ENCODE results near the gene LEUTX. TPM values are rescaled to one million over a fixed set of nuclear protein-coding genes. Genes with fewer than 3 reads are reported as not detected.

The LEUTX gene
- total RNA-seq, 1 donor from 2014 or later, result not detected

DNA sequence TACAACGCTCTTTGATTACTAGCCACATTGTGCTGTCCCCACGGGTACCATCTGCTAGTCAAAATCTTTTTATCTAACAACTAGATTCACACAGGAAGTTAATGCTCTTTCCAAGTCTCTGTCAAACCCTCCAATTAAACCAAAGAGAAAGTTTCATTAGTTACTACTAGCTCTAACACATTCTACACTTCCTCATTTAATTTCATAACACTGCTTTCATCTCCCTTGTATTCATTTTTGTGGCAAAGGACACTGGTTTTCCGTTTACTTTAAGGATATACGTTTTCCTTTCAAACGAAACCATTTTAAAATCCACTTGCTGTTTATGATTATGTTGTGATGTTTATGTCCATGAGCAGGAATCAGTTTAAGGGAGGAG is 50.0 kb downstream of the LEUTX start:
- TF ChIP-seq POLR2AphosphoS5 (IDR thresholded peaks at IDR 0.05; ENCODE audit: insufficient read depth in 1 of 2, low read depth in 1 of 2), result no peak
- TF ChIP-seq, protein P1, sequence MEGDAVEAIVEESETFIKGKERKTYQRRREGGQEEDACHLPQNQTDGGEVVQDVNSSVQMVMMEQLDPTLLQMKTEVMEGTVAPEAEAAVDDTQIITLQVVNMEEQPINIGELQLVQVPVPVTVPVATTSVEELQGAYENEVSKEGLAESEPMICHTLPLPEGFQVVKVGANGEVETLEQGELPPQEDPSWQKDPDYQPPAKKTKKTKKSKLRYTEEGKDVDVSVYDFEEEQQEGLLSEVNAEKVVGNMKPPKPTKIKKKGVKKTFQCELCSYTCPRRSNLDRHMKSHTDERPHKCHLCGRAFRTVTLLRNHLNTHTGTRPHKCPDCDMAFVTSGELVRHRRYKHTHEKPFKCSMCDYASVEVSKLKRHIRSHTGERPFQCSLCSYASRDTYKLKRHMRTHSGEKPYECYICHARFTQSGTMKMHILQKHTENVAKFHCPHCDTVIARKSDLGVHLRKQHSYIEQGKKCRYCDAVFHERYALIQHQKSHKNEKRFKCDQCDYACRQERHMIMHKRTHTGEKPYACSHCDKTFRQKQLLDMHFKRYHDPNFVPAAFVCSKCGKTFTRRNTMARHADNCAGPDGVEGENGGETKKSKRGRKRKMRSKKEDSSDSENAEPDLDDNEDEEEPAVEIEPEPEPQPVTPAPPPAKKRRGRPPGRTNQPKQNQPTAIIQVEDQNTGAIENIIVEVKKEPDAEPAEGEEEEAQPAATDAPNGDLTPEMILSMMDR (IDR thresholded peaks at IDR 0.05), result no peak
- no peak for TF ChIP-seq POLR2A (IDR thresholded peaks at IDR 0.05)
- Histone ChIP-seq H3K4me1 (peaks cover 38% of the 10 kb centered on the region), H3K27me3 (no peaks in the 10 kb centered on the region), H3K36me3 (peaks cover 0 to 57% of the 10 kb centered on the region in 2 donors), H3K27ac (no peak overlapping the region), H3K9me3 (no peaks in the 10 kb centered on the region), H3K4me3 (no peak overlapping the region)
- intact Hi-C loops (cut with DNase I), result no loop called here
- DNase-seq (ENCODE audit: extremely low spot score in 2 of 2), result no peak

DNA sequence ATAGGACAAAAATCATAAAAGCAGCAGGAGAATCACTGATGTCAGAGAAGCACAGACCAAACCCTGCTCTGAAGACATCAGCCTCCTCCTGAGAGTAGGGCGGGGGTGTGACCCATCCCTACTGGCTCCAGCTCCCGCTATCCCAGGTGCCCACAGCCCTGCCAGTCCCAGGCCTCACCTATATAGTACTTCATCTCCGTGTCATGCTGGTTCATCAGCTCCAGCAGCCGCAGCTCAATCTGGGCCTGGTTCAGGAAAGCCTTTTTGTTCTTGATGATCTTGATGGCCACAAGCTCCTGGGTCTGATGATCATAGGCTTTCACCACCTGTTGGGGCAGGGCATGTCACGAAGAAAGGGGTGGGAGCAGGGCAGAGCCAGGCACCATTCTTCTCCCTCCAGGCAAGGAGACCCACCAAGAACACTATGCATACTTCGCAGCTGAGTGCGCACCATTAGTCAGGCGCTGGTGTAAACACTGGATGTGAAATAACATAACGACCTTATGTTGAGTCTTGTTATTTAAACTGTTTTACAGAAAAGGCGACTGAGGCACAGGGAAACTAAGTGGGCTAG is 51.1 kb downstream of the LEUTX start:
- intact Hi-C loops (cut with DNase I), result no loop called here
- Histone ChIP-seq H3K4me1 (peaks cover 36% of the 10 kb centered on the region), H3K27ac (no peak overlapping the region), H3K9me3 (no peaks in the 10 kb centered on the region), H3K4me3 (no peak overlapping the region), H3K27me3 (no peaks in the 10 kb centered on the region), H3K36me3 (peaks cover 0 to 57% of the 10 kb centered on the region in 2 donors)
- TF ChIP-seq, protein P1 (IDR thresholded peaks at IDR 0.05), result no peak
- no peak for TF ChIP-seq POLR2A (IDR thresholded peaks at IDR 0.05)
- no peak for TF ChIP-seq POLR2AphosphoS5 (IDR thresholded peaks at IDR 0.05; ENCODE audit: insufficient read depth in 1 of 2, low read depth in 1 of 2)
- DNase-seq (ENCODE audit: extremely low spot score in 2 of 2), result no peak

DNA sequence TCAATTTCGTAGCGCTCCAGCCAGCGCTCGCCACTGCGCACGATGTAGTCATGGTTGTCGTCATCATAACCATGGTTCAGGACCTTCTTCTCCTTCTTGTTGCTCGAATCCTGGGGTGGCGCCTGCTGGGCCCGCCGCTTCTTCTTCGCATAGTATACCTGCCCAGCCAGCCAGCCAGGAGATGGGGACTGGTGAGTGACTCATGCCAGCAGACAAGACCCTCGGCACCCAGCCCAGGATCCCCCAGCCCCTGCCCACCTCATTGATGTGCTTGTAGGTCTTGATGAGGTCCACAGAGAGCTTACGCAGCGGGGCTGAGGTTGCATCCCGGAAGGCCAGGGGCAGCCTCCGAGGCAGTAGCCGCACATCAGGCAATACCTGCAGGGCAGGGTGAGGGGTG is 51.8 kb downstream of the LEUTX start:
- Histone ChIP-seq H3K4me3 (no peak overlapping the region), H3K36me3 (peaks cover 0 to 55% of the 10 kb centered on the region in 2 donors), H3K27ac (no peak overlapping the region), H3K4me1 (peaks cover 30% of the 10 kb centered on the region), H3K9me3 (no peaks in the 10 kb centered on the region), H3K27me3 (no peaks in the 10 kb centered on the region)
- DNase-seq (ENCODE audit: extremely low spot score in 2 of 2), result no peak
- intact Hi-C loops (cut with DNase I), result no loop called here
- TF ChIP-seq POLR2AphosphoS5 (IDR thresholded peaks at IDR 0.05; ENCODE audit: insufficient read depth in 1 of 2, low read depth in 1 of 2), result no peak

DNA sequence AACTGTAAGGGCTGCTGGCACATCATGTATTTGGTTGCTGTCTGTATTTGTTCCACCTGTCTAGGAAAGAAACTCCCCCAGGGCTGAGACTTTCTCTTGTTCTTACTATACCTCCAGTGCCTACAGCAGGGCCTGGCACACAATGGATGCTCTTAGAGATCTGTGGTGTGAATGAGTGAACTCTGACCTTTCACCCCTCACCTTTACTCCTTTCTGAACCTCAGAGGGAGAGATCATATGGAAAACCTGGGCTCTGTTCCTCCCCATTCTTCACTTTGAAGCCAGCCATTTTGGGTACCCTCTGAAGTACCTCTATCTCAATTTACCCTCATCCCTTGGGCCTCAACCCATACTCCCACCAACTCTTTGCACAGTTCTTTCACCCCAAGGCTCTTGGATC is 52.2 kb downstream of the LEUTX start:
- no peak overlapping the region for H3K27ac ChIP-seq
- peaks cover 28% of the 10 kb centered on the region for H3K4me1 ChIP-seq
- intact Hi-C loops (cut with DNase I), result no loop called here
- no peaks in the 10 kb centered on the region for H3K9me3 ChIP-seq
- H3K36me3 ChIP-seq, result peaks cover 0 to 55% of the 10 kb centered on the region in 2 donors
- DNase-seq (ENCODE audit: extremely low spot score in 2 of 2), result no peak
- H3K27me3 ChIP-seq, result no peaks in the 10 kb centered on the region
- no peak overlapping the region for H3K4me3 ChIP-seq
- no peak for TF ChIP-seq POLR2AphosphoS5 (IDR thresholded peaks at IDR 0.05; ENCODE audit: insufficient read depth in 1 of 2, low read depth in 1 of 2)
- TF ChIP-seq, protein P1 (IDR thresholded peaks at IDR 0.05), result no peak
- no peak for TF ChIP-seq POLR2A (IDR thresholded peaks at IDR 0.05)

DNA sequence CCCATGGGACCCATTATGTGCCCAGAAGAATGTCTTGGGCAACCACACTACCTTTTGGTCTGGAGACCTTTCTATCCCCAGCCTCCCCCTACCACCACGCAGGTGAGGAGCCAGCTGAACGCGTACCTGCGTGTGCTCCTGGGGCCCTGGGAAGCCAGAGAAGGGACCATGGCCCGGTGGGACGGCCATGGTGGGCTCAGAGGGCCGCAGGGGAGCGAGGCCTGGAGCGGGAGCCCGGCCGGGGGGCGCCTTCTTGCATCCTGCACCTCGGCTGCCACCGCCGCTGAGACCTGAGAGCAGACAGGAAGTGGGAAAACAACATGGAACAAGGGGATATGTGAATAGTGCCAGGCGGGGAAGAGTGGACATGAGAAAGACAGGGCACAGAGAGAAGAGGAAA is 53.0 kb downstream of the LEUTX start:
- Histone ChIP-seq H3K9me3 (no peaks in the 10 kb centered on the region), H3K27me3 (no peaks in the 10 kb centered on the region), H3K36me3 (peaks cover 0 to 55% of the 10 kb centered on the region in 2 donors), H3K4me1 (peaks cover 28% of the 10 kb centered on the region), H3K4me3 (no peak overlapping the region), H3K27ac (no peak overlapping the region)
- intact Hi-C loops (cut with DNase I), result no loop called here
- DNase-seq (ENCODE audit: extremely low spot score in 2 of 2), result no peak
- TF ChIP-seq POLR2A (IDR thresholded peaks at IDR 0.05), result no peak
- TF ChIP-seq, protein P1 (IDR thresholded peaks at IDR 0.05), result no peak
- TF ChIP-seq POLR2AphosphoS5 (IDR thresholded peaks at IDR 0.05; ENCODE audit: insufficient read depth in 1 of 2, low read depth in 1 of 2), result no peak
